Fibroblast of pulmonary artery (primary cell): ENCODE data around the gene GAB2.
A peak's percentile ranks its signal among the peaks of the same experiment; 100 is the strongest.

ENCODE experiments used
- DNase-seq: peaks from one replicate; pipeline ENCODE4 v3.0.0-alpha.2; 2010; ENCODE audit warnings: low read depth
- H3K4me3 ChIP-seq: replicated peaks from 2 replicates; pipeline ENCODE4 v1.5.1; 2011; ENCODE audit warnings: low read depth, mild to moderate bottlenecking, control low read depth, low read length, moderate library complexity
- TF ChIP-seq, protein P1 (sequence below): IDR thresholded peaks from 2 replicates; pipeline ENCODE4 v1.5.1; 2011; ENCODE audit warnings: mild to moderate bottlenecking, control low read depth, low read length, inconsistent platforms; ENCODE audit errors: missing control alignments

The GAB2 gene

DNA sequence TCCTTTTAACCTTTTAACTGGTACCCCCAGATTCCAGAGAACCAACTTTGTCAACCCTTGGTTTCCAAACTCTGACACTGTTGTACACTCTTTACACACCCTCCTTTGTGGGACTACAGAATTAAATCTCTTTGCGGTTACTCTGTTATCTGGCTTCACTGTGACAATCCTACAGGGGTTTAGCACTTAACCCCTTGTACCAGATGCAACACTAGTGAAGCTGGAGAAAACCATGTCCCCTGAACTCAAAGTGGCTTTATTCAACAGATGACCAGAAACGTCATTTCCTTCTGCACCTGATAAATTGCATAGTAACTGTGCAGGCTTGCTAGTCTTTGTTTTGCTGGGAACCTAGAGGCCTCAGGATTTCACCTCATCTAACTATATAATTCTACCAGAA, 5.6 kb upstream of the GAB2 start:
- no peak overlapping the region for H3K4me3 ChIP-seq
- TF ChIP-seq, protein P1, sequence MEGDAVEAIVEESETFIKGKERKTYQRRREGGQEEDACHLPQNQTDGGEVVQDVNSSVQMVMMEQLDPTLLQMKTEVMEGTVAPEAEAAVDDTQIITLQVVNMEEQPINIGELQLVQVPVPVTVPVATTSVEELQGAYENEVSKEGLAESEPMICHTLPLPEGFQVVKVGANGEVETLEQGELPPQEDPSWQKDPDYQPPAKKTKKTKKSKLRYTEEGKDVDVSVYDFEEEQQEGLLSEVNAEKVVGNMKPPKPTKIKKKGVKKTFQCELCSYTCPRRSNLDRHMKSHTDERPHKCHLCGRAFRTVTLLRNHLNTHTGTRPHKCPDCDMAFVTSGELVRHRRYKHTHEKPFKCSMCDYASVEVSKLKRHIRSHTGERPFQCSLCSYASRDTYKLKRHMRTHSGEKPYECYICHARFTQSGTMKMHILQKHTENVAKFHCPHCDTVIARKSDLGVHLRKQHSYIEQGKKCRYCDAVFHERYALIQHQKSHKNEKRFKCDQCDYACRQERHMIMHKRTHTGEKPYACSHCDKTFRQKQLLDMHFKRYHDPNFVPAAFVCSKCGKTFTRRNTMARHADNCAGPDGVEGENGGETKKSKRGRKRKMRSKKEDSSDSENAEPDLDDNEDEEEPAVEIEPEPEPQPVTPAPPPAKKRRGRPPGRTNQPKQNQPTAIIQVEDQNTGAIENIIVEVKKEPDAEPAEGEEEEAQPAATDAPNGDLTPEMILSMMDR: no peak
- no peak for DNase-seq

DNA sequence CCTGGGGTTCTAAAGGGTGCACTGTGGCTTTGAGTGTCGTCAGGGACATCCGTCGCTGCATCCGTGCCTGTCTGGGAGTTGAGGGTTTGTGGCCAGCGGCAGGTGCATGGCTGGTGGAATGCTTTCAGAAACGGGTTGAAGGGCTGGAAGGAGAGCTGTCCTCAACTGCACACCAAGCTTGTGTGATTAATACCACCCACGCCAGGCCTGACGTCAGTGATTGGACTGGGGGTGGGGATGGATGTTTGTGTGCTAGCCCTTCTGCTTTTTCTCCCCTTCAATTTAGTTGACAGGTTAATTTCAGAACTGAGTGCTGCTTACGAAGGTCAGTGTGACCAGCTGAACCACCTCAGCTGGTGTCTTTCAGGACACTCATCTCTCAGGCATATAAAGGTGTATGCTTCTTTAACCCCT, 3.2 kb upstream of the GAB2 start:
- TF ChIP-seq, protein P1: no peak
- H3K4me3 ChIP-seq: no peak overlapping the region
- peak; percentile 79 for DNase-seq

DNA sequence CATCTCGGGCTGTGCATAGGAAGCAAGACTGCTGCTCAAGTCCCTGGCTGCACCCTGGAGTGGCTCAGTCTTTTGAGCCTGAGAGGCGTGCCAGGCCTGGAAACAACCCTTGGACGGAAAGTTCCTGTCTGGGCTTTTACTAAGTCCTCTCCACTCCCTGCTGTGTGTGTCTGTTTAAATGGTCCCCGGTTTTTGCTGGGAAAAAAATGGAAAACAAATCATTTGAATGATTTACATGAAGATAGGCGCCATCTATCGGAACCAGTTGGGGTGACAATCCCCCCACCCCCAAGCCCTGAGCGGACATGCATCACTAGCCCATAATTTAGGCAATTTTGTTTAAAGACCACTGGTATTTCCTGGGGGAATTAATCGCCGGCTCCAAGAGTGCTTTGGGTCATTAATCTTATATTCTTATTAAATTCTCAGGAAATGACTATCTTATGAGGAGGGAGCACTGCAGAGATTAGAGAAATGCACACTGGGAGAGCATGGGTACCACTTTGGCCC, 2.7 kb upstream of the GAB2 start:
- no peak overlapping the region for H3K4me3 ChIP-seq
- DNase-seq: peak; percentile 94
- TF ChIP-seq, protein P1: peak; percentile 73

DNA sequence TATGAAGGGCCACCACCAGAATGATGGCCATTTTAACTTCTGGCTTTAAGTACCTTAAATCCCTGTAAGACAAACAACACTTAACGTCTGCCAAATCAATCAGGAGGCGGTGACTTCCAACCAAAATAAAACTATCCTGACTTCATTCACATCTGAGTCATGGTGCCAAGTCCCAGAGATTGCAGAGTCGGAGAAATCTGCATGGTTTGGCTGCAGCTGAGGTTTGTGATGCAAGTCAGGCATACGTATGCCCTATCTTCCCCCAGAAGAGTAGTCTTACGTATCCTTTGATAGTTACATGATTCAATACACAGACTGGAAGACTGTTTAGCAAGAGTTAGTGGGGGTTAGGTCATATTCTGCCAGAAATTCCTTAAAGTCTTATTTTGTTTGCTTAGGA, 1.7 kb upstream of the GAB2 start:
- DNase-seq: peak; percentile 99
- H3K4me3 ChIP-seq: peak overlapping the region; percentile 76

DNA sequence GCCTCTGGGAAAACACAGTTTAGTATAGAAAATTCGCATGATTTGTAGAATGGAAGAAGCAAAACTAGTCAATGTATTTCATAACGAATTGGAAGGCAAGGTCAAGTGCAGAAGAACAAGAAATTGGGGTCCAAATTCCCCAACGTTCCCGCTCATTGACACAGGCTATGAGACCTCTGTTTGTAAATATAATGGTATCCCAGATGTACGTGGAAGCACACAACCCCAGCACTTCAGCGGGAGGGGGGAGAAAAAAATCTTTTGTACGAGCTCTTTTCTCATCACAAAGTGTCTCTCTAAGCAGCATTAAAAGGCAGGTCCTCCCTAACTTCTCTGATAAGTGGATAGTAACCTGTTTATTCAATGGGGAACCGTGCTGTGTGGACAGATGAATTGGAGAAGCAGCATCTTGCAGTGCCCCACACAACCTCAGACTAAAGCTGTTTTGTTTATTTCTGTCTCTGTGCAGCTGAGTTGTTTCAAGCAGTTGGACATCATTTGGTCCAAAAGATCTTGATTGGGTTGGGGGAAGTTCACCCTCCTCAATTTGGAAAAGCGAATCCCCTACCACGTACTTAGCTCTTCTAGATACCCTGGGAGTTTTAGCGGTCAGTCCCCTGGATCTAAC, 1.1 kb upstream of the GAB2 start:
- no peak for DNase-seq
- peak overlapping the region; percentile 76 for H3K4me3 ChIP-seq

More for the DNA sequence above, 1.7 kb upstream of the GAB2 start:
- TF ChIP-seq, protein P1: no peak

DNA sequence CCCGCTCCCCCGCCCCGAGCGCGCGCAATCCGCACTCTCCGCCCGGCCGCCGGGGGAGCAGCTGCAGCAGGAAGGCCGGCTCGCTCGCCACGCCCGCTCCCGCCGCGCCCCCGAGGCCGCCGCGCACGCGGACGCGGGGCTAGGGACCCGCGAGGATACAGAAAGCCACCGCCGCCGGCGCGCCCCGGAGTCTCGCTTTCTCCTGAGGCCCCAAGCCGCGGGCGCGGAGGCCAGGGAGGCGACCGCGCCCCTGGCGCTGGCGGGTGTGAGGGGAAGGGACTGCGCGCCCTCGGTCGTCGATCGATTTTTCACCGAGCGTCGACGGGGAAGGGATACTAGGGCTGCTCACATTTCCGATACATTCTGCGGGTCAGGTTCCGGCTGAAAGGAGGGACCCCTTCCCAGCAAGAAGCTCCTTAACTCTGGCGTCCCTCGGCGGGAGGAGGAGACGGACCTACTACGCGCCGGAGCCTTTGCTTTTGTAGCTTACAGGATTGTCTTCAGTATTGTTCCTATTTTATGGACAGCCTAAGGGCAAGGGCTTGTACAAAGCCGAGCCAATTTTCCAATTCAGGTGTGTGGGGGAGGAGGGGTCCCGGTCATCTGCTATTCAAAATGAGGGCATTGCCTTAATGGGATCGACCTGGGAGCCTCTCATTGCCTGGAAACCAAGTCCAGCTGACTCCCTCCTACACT, 416 bp upstream of the GAB2 start:
- H3K4me3 ChIP-seq: peak overlapping the region; percentile 76
- TF ChIP-seq, protein P1: no peak
- DNase-seq: peak; percentile 77

More for the DNA sequence above, 1.1 kb upstream of the GAB2 start:
- TF ChIP-seq, protein P1: no peak
